Osteoblast (primary cell): ENCODE results near the gene DCK. TPM values are rescaled to one million over a fixed set of nuclear protein-coding genes. Genes with fewer than 3 reads are reported as not detected.

Source experiments
- DNase-seq: peaks from one replicate; pipeline ENCODE4 v3.0.0; 2011; ENCODE audit warnings: low spot score, mixed read lengths; ENCODE audit not compliant: insufficient read length; ENCODE audit errors: missing footprints
- H2AFZ ChIP-seq: 2 replicates; pipeline ENCODE4 v1.6.0; 2011; ENCODE audit warnings: mild to moderate bottlenecking, low read length
- H3K27ac ChIP-seq: 2 replicates; pipeline ENCODE4 v1.5.1; 2011; ENCODE audit warnings: mild to moderate bottlenecking, low read depth, low read length, moderate library complexity
- H3K27me3 ChIP-seq: 2 replicates; pipeline ENCODE4 v1.6.0; 2012; ENCODE audit warnings: mild to moderate bottlenecking, control low read depth, inconsistent platforms, low read length, moderate library complexity; ENCODE audit not compliant: insufficient read depth
- H3K36me3 ChIP-seq: 2 replicates; pipeline ENCODE4 v1.5.1; 2011; ENCODE audit warnings: mild to moderate bottlenecking, low read length, control low read depth, moderate library complexity; ENCODE audit not compliant: insufficient read depth
- H3K4me1 ChIP-seq: 2 replicates; pipeline ENCODE4 v1.5.1; 2011; ENCODE audit warnings: mild to moderate bottlenecking, low read length, control low read depth, moderate library complexity; ENCODE audit not compliant: insufficient read depth
- H3K4me2 ChIP-seq: 2 replicates; pipeline ENCODE4 v1.6.0; 2011; ENCODE audit warnings: mild to moderate bottlenecking, low read length; ENCODE audit not compliant: insufficient read depth
- H3K4me3 ChIP-seq: fragments of 200-600 bp; sonication (generic); 3 replicates; pipeline ENCODE4 v1.5.1; 2012; ENCODE audit warnings: mild to moderate bottlenecking, low read length, inconsistent platforms; ENCODE audit not compliant: insufficient read depth
- H3K79me2 ChIP-seq: 2 replicates; pipeline ENCODE4 v1.6.0; 2012; ENCODE audit warnings: mild to moderate bottlenecking, low read length, control low read depth, inconsistent platforms; ENCODE audit not compliant: insufficient read depth
- H3K9me3 ChIP-seq: 2 replicates; pipeline ENCODE4 v1.5.1; 2011; ENCODE audit warnings: low read depth, low read length, control low read depth
- H4K20me1 ChIP-seq: 2 replicates; pipeline ENCODE4 v1.6.0; 2012; ENCODE audit warnings: mild to moderate bottlenecking, low read length, control low read depth; ENCODE audit not compliant: insufficient read depth
- total RNA-seq: library from RNA; depleted of rRNA; stranded (reverse); fragments of >200 nt; gene quantifications from 2 replicates; pipeline ENCODE4 v1.2.3, GENCODE V29; 2012
- TF ChIP-seq, protein P1 (sequence below): IDR thresholded peaks from 2 replicates; pipeline ENCODE4 v1.5.1; 2011; ENCODE audit warnings: mild to moderate bottlenecking, low read depth, low read length, moderate library complexity; ENCODE audit errors: extremely low read depth

Gene DCK
- total RNA-seq, 1 donor: 13.8 TPM

DNA sequence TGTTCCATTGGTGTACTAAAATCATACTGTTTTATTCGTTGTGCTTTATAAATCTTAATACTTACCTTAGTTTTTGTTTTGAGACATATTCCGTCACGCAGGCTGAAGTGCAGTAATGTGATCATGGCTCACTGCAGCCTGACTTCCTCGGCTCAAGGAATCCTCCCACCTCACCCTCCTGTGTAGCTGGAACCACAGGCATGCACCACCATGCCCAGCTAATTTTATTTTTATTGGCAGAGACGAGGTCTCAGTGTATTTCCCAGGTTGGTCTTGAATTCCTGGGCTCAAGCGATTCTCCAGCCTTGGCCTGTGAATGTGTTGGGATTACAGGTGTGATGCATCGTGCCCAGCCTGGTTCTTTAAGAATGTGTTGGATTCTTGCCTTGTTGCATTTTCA lies 24.4 kb upstream of the DCK start:
- TF ChIP-seq, protein P1, sequence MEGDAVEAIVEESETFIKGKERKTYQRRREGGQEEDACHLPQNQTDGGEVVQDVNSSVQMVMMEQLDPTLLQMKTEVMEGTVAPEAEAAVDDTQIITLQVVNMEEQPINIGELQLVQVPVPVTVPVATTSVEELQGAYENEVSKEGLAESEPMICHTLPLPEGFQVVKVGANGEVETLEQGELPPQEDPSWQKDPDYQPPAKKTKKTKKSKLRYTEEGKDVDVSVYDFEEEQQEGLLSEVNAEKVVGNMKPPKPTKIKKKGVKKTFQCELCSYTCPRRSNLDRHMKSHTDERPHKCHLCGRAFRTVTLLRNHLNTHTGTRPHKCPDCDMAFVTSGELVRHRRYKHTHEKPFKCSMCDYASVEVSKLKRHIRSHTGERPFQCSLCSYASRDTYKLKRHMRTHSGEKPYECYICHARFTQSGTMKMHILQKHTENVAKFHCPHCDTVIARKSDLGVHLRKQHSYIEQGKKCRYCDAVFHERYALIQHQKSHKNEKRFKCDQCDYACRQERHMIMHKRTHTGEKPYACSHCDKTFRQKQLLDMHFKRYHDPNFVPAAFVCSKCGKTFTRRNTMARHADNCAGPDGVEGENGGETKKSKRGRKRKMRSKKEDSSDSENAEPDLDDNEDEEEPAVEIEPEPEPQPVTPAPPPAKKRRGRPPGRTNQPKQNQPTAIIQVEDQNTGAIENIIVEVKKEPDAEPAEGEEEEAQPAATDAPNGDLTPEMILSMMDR: no peak
- Histone ChIP-seq H3K27me3 (no peaks in the 10 kb centered on the region), H3K36me3 (peaks cover 9% of the 10 kb centered on the region), H3K4me3 (no peak overlapping the region), H3K79me2 (peaks cover 3% of the 10 kb centered on the region), H3K9me3 (no peaks in the 10 kb centered on the region), H3K27ac (no peak overlapping the region), H3K4me1 (peaks cover 7% of the 10 kb centered on the region), H3K4me2 (no peak overlapping the region), H4K20me1 (no peaks in the 10 kb centered on the region), H2AFZ (no peak overlapping the region)
- DNase-seq: no peak

DNA sequence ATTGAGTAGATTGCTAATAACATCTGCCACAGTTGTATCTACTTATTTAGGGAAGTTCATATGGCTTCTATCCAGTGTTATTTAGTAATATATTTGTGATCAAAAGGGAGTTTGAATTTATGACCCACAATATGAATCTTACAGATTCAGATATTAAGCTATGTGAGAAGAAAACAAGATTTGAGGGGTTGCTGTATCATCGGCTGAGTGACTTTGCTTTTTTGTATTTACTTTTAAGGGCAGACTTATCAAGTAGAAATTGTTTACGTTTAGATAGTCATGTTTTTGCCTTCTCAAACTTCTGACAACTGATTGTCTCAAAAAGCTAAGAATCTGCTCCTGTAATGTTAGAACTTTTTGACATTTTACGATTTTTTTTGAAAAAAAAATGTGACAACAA lies 17.2 kb upstream of the DCK start:
- Histone ChIP-seq H3K4me2 (no peak overlapping the region), H3K9me3 (no peaks in the 10 kb centered on the region), H3K36me3 (peaks cover 16% of the 10 kb centered on the region), H3K27me3 (no peaks in the 10 kb centered on the region), H3K4me3 (no peak overlapping the region), H2AFZ (no peak overlapping the region), H3K27ac (no peak overlapping the region), H3K4me1 (no peaks in the 10 kb centered on the region), H3K79me2 (peaks cover 3% of the 10 kb centered on the region), H4K20me1 (no peaks in the 10 kb centered on the region)
- TF ChIP-seq, protein P1: no peak
- no peak for DNase-seq

DNA sequence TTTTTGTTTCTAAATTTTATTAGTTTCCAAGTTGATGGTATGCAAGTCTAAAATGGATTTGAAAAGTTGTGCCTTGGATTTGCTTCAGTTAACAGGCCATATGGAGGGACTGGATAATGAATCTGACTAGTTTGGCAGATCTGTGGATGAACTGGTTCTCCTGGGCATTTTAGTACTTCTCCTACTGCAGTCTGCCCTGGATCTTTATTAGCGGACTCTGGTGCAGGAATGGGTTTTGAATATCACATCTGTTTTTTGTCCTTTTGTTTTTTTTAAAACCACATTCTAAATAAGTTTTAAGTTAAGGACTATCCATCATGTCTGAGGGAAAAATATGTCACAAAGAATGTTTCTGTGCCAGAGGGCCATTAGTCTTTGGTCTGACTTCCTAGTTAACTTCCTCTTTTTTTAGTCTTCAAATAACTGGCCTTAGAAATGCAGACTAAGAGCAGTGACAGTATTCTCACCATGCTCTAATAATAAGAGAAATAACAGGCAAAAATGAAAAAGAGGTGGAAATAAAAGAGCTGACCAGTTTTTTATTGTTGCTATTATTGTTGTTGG lies 13.9 kb upstream of the DCK start:
- no peaks in the 10 kb centered on the region for H4K20me1 ChIP-seq
- no peaks in the 10 kb centered on the region for H3K9me3 ChIP-seq
- DNase-seq: no peak
- H3K36me3 ChIP-seq: peaks cover 10% of the 10 kb centered on the region
- no peak overlapping the region for H3K27ac ChIP-seq
- H3K79me2 ChIP-seq: no peaks in the 10 kb centered on the region
- H2AFZ ChIP-seq: no peak overlapping the region
- H3K27me3 ChIP-seq: no peaks in the 10 kb centered on the region
- H3K4me1 ChIP-seq: no peaks in the 10 kb centered on the region
- TF ChIP-seq, protein P1: no peak
- H3K4me2 ChIP-seq: no peak overlapping the region
- no peak overlapping the region for H3K4me3 ChIP-seq

DNA sequence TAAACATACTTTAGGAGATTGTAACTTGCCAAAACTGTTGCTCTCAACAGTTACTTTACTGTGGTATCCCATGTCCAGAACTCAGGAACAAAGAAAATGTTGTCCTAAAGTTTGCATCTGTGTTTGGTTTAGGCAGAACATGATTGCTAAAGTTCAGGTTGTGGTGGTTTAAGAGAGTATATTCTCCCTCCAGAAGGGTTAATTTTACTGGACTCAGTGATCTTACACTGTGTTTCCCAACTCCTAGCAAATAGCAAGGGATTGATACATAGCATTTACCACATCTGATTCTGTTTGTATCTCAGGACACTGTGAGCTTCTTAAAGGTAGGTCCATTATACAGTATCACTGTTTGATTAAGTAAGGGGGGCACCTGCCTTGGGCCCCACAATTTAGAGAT lies 13.3 kb upstream of the DCK start:
- no peak for DNase-seq
- H2AFZ ChIP-seq: no peak overlapping the region
- H3K36me3 ChIP-seq: peaks cover 10% of the 10 kb centered on the region
- H3K27me3 ChIP-seq: no peaks in the 10 kb centered on the region
- H3K4me3 ChIP-seq: no peak overlapping the region
- no peaks in the 10 kb centered on the region for H3K4me1 ChIP-seq
- H3K9me3 ChIP-seq: no peaks in the 10 kb centered on the region
- no peak overlapping the region for H3K4me2 ChIP-seq
- no peak overlapping the region for H3K27ac ChIP-seq
- H4K20me1 ChIP-seq: no peaks in the 10 kb centered on the region
- TF ChIP-seq, protein P1: no peak
- no peaks in the 10 kb centered on the region for H3K79me2 ChIP-seq
